HCT116 (cell line): ENCODE data around the gene TMEM234. TPM values are rescaled to one million over a fixed set of nuclear protein-coding genes. Genes with fewer than 3 reads are reported as not detected.
A peak's percentile ranks its signal among the peaks of the same experiment; 100 is the strongest.

Source experiments
- ATAC-seq: fragments of 200-7000 bp; cut with Tn5 transposase; 2 replicates; pipeline ENCODE4 v1.9.1; 2020; ENCODE audit warnings: mild to moderate bottlenecking, moderate library complexity
- Bru-seq: library from RNA; stranded (reverse); fragments of 400-500 nt; gene quantifications from one replicate; lab custom pipeline; 2021; lab: Mats Ljungman, UMichigan
- BruChase-seq, 2 experiments: library from RNA; stranded (reverse); fragments of 400-500 nt; gene quantifications; one replicate each; lab custom pipeline; 2021; lab: Mats Ljungman, UMichigan
- BruUV-seq: library from RNA; stranded (reverse); fragments of 400-500 nt; replicated peaks from 2 replicates; lab custom pipeline; 2021; lab: Mats Ljungman, UMichigan
- CTCF ChIA-PET: fragments of 300-600 bp; sonication (Branson Sonifier 250); formaldehyde crosslinking; loops from one replicate; lab custom pipeline; 2021; ENCODE audit warnings: antibody characterized with exemption; lab: Charles Lee
- POLR2A ChIA-PET: fragments of 300-600, 350-600 bp; sonication (Branson Sonifier 250); formaldehyde crosslinking; loops from one replicate; lab custom pipeline; 2021; ENCODE audit warnings: antibody characterized with exemption; lab: Charles Lee
- RAD21 ChIA-PET, 2 experiments: fragments of 300-600 bp; sonication (Branson Sonifier 250); formaldehyde crosslinking; loops; one replicate each; lab custom pipeline; 2023; ENCODE audit warnings: low total read pairs in 2 of 2; ENCODE audit not compliant: uncharacterized antibody in 2 of 2, unreplicated experiment in 2 of 2, low non-redundant PET in 1 of 2; lab: Charles Lee
- DNase-seq: peaks from one replicate; pipeline ENCODE4 v3.0.0-alpha.2; 2010; ENCODE audit warnings: low read depth, low spot score
- H2AFZ ChIP-seq: fragments of 200-600 bp; shearing (Covaris generic), sonication (generic); 2 replicates; pipeline ENCODE4 v1.6.1; 2017; ENCODE audit warnings: low read depth, mixed run types, mixed read lengths, antibody characterized with exemption, low read length; ENCODE audit not compliant: poor library complexity, severe bottlenecking
- H3K27ac ChIP-seq: 2 replicates; pipeline ENCODE4 v1.5.1; 2012; ENCODE audit warnings: low read depth, low read length
- H3K27me3 ChIP-seq: fragments of 200-600 bp; sonication (generic); 2 replicates; pipeline ENCODE4 v1.6.1; 2016; ENCODE audit warnings: mixed run types, low read length, mixed read lengths; ENCODE audit not compliant: insufficient read depth
- H3K36me3 ChIP-seq, 2 experiments: fragments of 200-500 bp in 1 of 2; fragments of 200-600 bp in 1 of 2; sonication (Bioruptor generic) in 1 of 2; sonication (generic) in 1 of 2; 2 replicates each; pipeline versions ENCODE4 v1.5.1 to v1.6.1; 2014 to 2016; ENCODE audit warnings: low read length in 2 of 2, inconsistent platforms in 1 of 2, mixed read lengths in 1 of 2, mixed run types in 1 of 2; ENCODE audit not compliant: insufficient read depth in 2 of 2, control insufficient read depth in 1 of 2
- H3K4me1 ChIP-seq, 2 experiments: fragments of 200-600 bp in 1 of 2; sonication (generic) in 1 of 2; 2 replicates each; pipeline versions ENCODE4 v1.5.1 to v1.6.1; 2012 to 2017; ENCODE audit warnings: low read length in 2 of 2, inconsistent platforms in 1 of 2, mild to moderate bottlenecking in 1 of 2, mixed read lengths in 1 of 2, mixed run types in 1 of 2, moderate library complexity in 1 of 2; ENCODE audit not compliant: insufficient read depth in 2 of 2, control insufficient read depth in 1 of 2
- H3K4me2 ChIP-seq: fragments of 200-600 bp; sonication (generic); 2 replicates; pipeline ENCODE4 v1.6.1; 2017; ENCODE audit warnings: mixed run types, low read length, mixed read lengths
- H3K4me3 ChIP-seq, 2 experiments: fragments of 200-600 bp in 1 of 2; sonication (generic) in 1 of 2; replicated peaks in 1 of 2; 2 replicates each; pipeline ENCODE4 v1.5.1; 2011 to 2016; ENCODE audit warnings: low read length in 2 of 2, control low read depth in 1 of 2, low read depth in 1 of 2, mild to moderate bottlenecking in 1 of 2, mixed read lengths in 1 of 2, mixed run types in 1 of 2
- H3K79me2 ChIP-seq: fragments of 200-600 bp; sonication (generic); 2 replicates; pipeline ENCODE4 v1.6.1; 2017; ENCODE audit warnings: mild to moderate bottlenecking, mixed run types, low read length, moderate library complexity, mixed read lengths; ENCODE audit not compliant: insufficient read depth
- H3K9ac ChIP-seq: fragments of 200-600 bp; sonication (generic); 2 replicates; pipeline ENCODE4 v1.6.1; 2016; ENCODE audit warnings: low read length, mixed read lengths
- H3K9me2 ChIP-seq: fragments of 200-600 bp; sonication (generic), shearing (Covaris generic); 2 replicates; pipeline ENCODE4 v1.6.1; 2017; ENCODE audit warnings: mixed run types, mild to moderate bottlenecking, moderate library complexity; ENCODE audit not compliant: insufficient read depth
- H3K9me3 ChIP-seq, 2 experiments: fragments of 200-500 bp in 1 of 2; fragments of 200-600 bp in 1 of 2; sonication (Bioruptor generic) in 1 of 2; sonication (generic) in 1 of 2; 2 replicates each; pipeline ENCODE4 v1.6.1; 2014 to 2017; ENCODE audit warnings: low read length in 2 of 2, mixed read lengths in 2 of 2, inconsistent platforms in 1 of 2, low read depth in 1 of 2, mild to moderate bottlenecking in 1 of 2, mixed run types in 1 of 2, moderate library complexity in 1 of 2; ENCODE audit not compliant: control insufficient read depth in 1 of 2, insufficient read depth in 1 of 2
- H4K20me1 ChIP-seq: fragments of 200-600 bp; sonication (generic), shearing (Covaris generic); 2 replicates; pipeline ENCODE4 v1.6.1; 2017; ENCODE audit warnings: mixed run types, mild to moderate bottlenecking, moderate library complexity; ENCODE audit not compliant: insufficient read depth
- ATF3 ChIP-seq: IDR thresholded peaks from 2 replicates; pipeline ENCODE4 v1.6.1; 2012
- CEBPB ChIP-seq: IDR thresholded peaks from 2 replicates; pipeline ENCODE4 v1.6.1; 2012; ENCODE audit warnings: low read depth
- CTCF ChIP-seq, 3 experiments: fragments of 200-600 bp in 1 of 3; sonication (generic) in 1 of 3; IDR thresholded peaks in 2 of 3; conservative IDR thresholded peaks in 1 of 3; 2 replicates each; pipeline ENCODE4 v1.5.1; 2012 to 2017; ENCODE audit warnings: low read depth in 2 of 3, low read length in 2 of 3, antibody characterized with exemption in 1 of 3, borderline replicate concordance in 1 of 3, control low read depth in 1 of 3, mild to moderate bottlenecking in 1 of 3, mixed read lengths in 1 of 3, mixed run types in 1 of 3, moderate library complexity in 1 of 3; ENCODE audit not compliant: insufficient read depth in 1 of 3
- ELF1 ChIP-seq: IDR thresholded peaks from 2 replicates; pipeline ENCODE4 v1.6.1; 2012; ENCODE audit warnings: low read depth, borderline replicate concordance
- EZH2 ChIP-seq: fragments of 200-600 bp; sonication (generic); IDR thresholded peaks from 2 replicates; pipeline ENCODE4 v1.6.1; 2017; ENCODE audit warnings: antibody characterized with exemption, mixed run types
- FOSL1 ChIP-seq: IDR thresholded peaks from 2 replicates; pipeline ENCODE4 v1.6.1; 2012; ENCODE audit warnings: low read depth
- JUND ChIP-seq: IDR thresholded peaks from 2 replicates; pipeline ENCODE4 v1.6.1; 2012
- MAX ChIP-seq: IDR thresholded peaks from 2 replicates; pipeline ENCODE4 v1.6.1; 2012
- POLR2A ChIP-seq: IDR thresholded peaks from 2 replicates; pipeline ENCODE4 v1.7.0; 2011; ENCODE audit warnings: borderline replicate concordance; ENCODE audit not compliant: insufficient read depth, insufficient read length; ENCODE audit errors: extremely low read depth
- RAD21 ChIP-seq: IDR thresholded peaks from 2 replicates; pipeline ENCODE4 v1.6.1; 2012; ENCODE audit warnings: low read depth, mild to moderate bottlenecking
- REST ChIP-seq: IDR thresholded peaks from 2 replicates; pipeline ENCODE4 v1.6.1; 2012; ENCODE audit warnings: low read depth
- SIN3A ChIP-seq: IDR thresholded peaks from 2 replicates; pipeline ENCODE4 v1.6.1; 2012; ENCODE audit warnings: low read depth
- SP1 ChIP-seq: IDR thresholded peaks from 2 replicates; pipeline ENCODE4 v1.6.1; 2012; ENCODE audit warnings: low read depth
- SRF ChIP-seq: IDR thresholded peaks from 2 replicates; pipeline ENCODE4 v1.6.1; 2012; ENCODE audit warnings: low read depth
- TCF7L2 ChIP-seq: IDR thresholded peaks from 2 replicates; pipeline ENCODE4 v1.7.0; 2011; ENCODE audit warnings: borderline replicate concordance, inconsistent platforms; ENCODE audit not compliant: insufficient read depth, insufficient read length; ENCODE audit errors: extremely low read depth
- YY1 ChIP-seq: IDR thresholded peaks from 2 replicates; pipeline ENCODE4 v1.6.1; 2011; ENCODE audit warnings: low read length, low read depth, moderate library complexity, mild to moderate bottlenecking; ENCODE audit not compliant: insufficient replicate concordance; ENCODE audit errors: extremely low read depth
- ZFX ChIP-seq: fragments of 450-650 bp; IDR thresholded peaks from 2 replicates; pipeline ENCODE4 v1.6.1; 2017
- intact Hi-C: fragments of 100-400 bp; cut with micrococcal nuclease; formaldehyde crosslinking; loops from 2 replicates; pipeline ENCODE4 v1.10.0; 2022
- long read RNA-seq: library from polyadenylated mRNA; unstranded; transcript quantifications from one replicate; pipeline ENCODE4 v2.0.0, GENCODE V29; 2021; ENCODE audit not compliant: unreplicated experiment
- polyA plus RNA-seq: library from polyadenylated mRNA; unstranded; fragments of >200 nt; gene quantifications from 2 replicates; pipeline ENCODE4 v1.2.1, GENCODE V29; 2012; ENCODE audit warnings: missing spikeins
- total RNA-seq: library from RNA; stranded (reverse); gene quantifications from one replicate; pipeline ENCODE4 v1.2.1, GENCODE V29; 2021; ENCODE audit not compliant: unreplicated experiment

The TMEM234 gene
- total RNA-seq (12.3 TPM), Bru-seq, nascent RNA (percentile 84 among the genes with signal in this experiment), BruChase-seq, experiment 1, labeled RNA remaining after a 6-hour chase (percentile 58 among the genes with signal in this experiment), BruChase-seq, experiment 2, labeled RNA remaining after a 2-hour chase (percentile 69 among the genes with signal in this experiment)
- polyA plus RNA-seq = 8.8 and 9.9 TPM in 2 replicates
- long read RNA-seq, partial matches to known transcripts = 2 of 8 reads
- long read RNA-seq, other reads (novel, unspliced or antisense) = 4 of 8 reads

GRCh38 chr1:32221980-32222755 is at the start of gene TMEM234, which contains the start of gene EIF3I:
TSS of gene TMEM234 (minus strand) at chr1:32222353. CDS start at chr1:32222322, 31 bp downstream.
TSS of gene EIF3I (plus strand) at chr1:32222407. CDS start at chr1:32222442, 35 bp downstream.
- DNase-seq = peak; percentile 85
- CTCF ChIA-PET = interaction anchor here (1.0 kb wide), 1 partner anchor 26 kb away, joined by 3 read pairs; no protein-coding TSS in a partner anchor
- no peaks in the 10 kb centered on the region for H3K9me2 ChIP-seq
- H3K4me3 ChIP-seq = peak within 1 kb of the TSS; percentile 96 to 99
- no peaks in the 10 kb centered on the region for H3K27me3 ChIP-seq
- peaks cover 45% of the 10 kb centered on the region for H3K79me2 ChIP-seq
- peak within 1 kb of the TSS; percentile 68 for H3K27ac ChIP-seq
- no peaks in the 10 kb centered on the region for H4K20me1 ChIP-seq
- POLR2A ChIA-PET = no interaction called here
- ATAC-seq = peak; percentile 87
- H3K4me2 ChIP-seq = peak within 1 kb of the TSS; percentile 96
- peaks cover 16 to 23% of the 10 kb centered on the region in 2 experiments; a peak in 3 of 4 replicates for H3K36me3 ChIP-seq
- no peaks in the 10 kb centered on the region for H3K9me3 ChIP-seq
- H3K9ac ChIP-seq = peak within 1 kb of the TSS; percentile 99
- TSS peak; percentile 58 for BruUV-seq
- intact Hi-C loops = no loop called here
- no peak within 1 kb of the TSS for H2AFZ ChIP-seq
- H3K4me1 ChIP-seq = peaks cover 15 to 35% of the 10 kb centered on the region in 2 experiments
- RAD21 ChIA-PET = interaction anchor here in 1 of 2 experiments (0.7 kb wide), 1 partner anchor 19 kb away, joined by 3 read pairs; no protein-coding TSS in a partner anchor
- peak; percentile 84 for TF ChIP-seq MAX
- TF ChIP-seq FOSL1 = no peak
- no peak for TF ChIP-seq CEBPB
- TF ChIP-seq ATF3 = no peak
- TF ChIP-seq EZH2 = no peak
- TF ChIP-seq ELF1 = peak; percentile 88; the same call in 1 of the 2 replicates
- peak; percentile 16 for TF ChIP-seq YY1
- no peak for TF ChIP-seq CTCF (IDR thresholded peaks at IDR 0.05 in 2 of 3, conservative IDR thresholded peaks at IDR 0.05 in 1 of 3; ENCODE audit: borderline replicate concordance in 1 of 3, insufficient read depth in 1 of 3, low read depth in 2 of 3, low read length in 2 of 3)
- TF ChIP-seq ZFX = peak; percentile 88
- no peak for TF ChIP-seq SRF
- TF ChIP-seq RAD21 = no peak
- TF ChIP-seq SP1 = peak; percentile 52
- TF ChIP-seq JUND = no peak
- no peak for TF ChIP-seq REST
- peak; percentile 68 for TF ChIP-seq POLR2A
- peak; percentile 57; the same call in 1 of the 2 replicates for TF ChIP-seq SIN3A
- TF ChIP-seq TCF7L2 = no peak
